GM12872 (cell line): ENCODE data around the gene MEPE.

Source experiments
- TF ChIP-seq, protein P1 (sequence below): IDR thresholded peaks from 3 replicates; pipeline ENCODE4 v1.5.1; 2011; ENCODE audit warnings: low read depth, mild to moderate bottlenecking, low read length, moderate library complexity; ENCODE audit not compliant: insufficient read depth

Gene MEPE

DNA sequence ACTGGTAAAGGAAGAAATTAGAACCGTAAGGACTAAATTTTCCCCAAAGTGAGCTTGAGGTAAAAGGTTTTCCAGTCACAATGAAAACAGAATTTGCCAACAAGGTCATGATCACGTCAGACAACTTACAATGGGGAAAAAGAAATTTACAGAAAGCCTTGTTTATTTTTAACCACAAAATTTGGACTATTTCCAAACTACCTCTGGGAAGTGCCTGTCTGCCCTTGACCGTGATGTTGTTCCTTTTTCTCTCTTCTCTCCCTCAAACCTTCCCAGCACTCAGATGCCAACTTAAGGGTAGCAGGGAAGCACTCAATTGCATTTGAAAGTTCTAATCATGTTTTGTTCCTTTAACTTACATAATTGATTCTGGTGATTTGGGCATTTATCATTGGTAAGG lies 32.5 kb downstream of the MEPE start:
- TF ChIP-seq, protein P1, sequence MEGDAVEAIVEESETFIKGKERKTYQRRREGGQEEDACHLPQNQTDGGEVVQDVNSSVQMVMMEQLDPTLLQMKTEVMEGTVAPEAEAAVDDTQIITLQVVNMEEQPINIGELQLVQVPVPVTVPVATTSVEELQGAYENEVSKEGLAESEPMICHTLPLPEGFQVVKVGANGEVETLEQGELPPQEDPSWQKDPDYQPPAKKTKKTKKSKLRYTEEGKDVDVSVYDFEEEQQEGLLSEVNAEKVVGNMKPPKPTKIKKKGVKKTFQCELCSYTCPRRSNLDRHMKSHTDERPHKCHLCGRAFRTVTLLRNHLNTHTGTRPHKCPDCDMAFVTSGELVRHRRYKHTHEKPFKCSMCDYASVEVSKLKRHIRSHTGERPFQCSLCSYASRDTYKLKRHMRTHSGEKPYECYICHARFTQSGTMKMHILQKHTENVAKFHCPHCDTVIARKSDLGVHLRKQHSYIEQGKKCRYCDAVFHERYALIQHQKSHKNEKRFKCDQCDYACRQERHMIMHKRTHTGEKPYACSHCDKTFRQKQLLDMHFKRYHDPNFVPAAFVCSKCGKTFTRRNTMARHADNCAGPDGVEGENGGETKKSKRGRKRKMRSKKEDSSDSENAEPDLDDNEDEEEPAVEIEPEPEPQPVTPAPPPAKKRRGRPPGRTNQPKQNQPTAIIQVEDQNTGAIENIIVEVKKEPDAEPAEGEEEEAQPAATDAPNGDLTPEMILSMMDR = no peak

GRCh38 chr4:87865960-87866598 lies 33.3 kb downstream of the MEPE start:
- TF ChIP-seq, protein P1 = no peak

- TF ChIP-seq, protein P1 = no peak
These were observed 35.8 kb downstream of the MEPE start for GRCh38 chr4:87868522-87868921.

- TF ChIP-seq, protein P1 = no peak
These were observed 39.3 kb downstream of the MEPE start for GRCh38 chr4:87872028-87872427.

DNA sequence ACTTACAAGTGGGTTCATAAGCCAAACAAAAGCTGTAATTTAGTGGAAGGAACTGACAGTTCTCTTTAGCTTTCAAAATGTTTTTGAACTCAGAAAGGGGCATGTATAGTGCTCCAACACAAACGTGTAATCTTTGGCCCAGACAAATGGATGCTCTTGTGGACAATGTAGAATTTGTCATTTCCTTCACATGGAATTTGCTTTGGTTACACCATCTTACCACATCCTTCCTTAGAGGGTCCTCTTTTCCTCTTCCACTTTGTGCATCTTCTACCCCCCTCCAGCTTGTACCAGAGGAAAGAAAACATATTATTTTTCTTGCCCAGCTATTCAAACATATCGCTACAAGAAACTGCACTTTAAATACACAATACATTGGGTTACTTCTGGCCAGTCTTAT lies 42.4 kb downstream of the MEPE start:
- TF ChIP-seq, protein P1 = no peak

GRCh38 chr4:87880106-87880505 lies 47.3 kb downstream of the MEPE start:
- TF ChIP-seq, protein P1 = no peak

GRCh38 chr4:87881115-87881514 lies 48.3 kb downstream of the MEPE start:
- TF ChIP-seq, protein P1 = no peak
